Tibial nerve (tissue), 4 donors: ENCODE measurements around the gene SEMA5B.

Experiments used
- EP300 ChIP-seq, 2 donors: sonication (generic); formaldehyde crosslinking; IDR thresholded peaks; one replicate each; pipeline ENCODE4 v1.6.1; 2017; ENCODE audit warnings: antibody characterized with exemption in 2 of 2, mild to moderate bottlenecking in 1 of 2
- TF ChIP-seq, protein P1 (sequence below), 5 experiments: fragments of 200-600 bp in 3 of 5; fragments of 450-650 bp in 2 of 5; sonication (generic) in 3 of 5; IDR thresholded peaks; one replicate each; pipeline ENCODE4 v1.5.1; 2016 to 2019; ENCODE audit warnings: antibody characterized with exemption in 5 of 5, mild to moderate bottlenecking in 3 of 5, moderate library complexity in 2 of 5

DNA sequence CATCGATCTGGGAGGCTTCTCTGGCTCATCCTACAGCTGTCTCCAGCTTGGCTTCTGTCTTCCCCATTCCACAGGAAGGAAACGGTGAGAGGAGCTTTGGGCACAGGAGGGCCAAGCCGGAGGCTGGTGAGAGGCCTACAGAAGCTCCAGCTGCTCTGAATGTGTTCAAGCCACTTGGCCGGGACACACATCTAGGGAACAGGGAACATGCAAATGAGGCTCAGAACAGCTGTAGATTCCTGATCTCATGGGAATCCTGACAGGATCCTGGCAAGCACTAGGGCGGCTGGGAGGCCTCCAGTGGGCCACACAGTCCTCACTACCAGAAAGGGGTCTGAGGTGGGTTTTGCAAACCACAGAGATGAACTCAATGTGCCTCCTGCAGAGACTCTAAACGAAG lies 13.7 kb downstream of the SEMA5B start:
- TF ChIP-seq, protein P1, sequence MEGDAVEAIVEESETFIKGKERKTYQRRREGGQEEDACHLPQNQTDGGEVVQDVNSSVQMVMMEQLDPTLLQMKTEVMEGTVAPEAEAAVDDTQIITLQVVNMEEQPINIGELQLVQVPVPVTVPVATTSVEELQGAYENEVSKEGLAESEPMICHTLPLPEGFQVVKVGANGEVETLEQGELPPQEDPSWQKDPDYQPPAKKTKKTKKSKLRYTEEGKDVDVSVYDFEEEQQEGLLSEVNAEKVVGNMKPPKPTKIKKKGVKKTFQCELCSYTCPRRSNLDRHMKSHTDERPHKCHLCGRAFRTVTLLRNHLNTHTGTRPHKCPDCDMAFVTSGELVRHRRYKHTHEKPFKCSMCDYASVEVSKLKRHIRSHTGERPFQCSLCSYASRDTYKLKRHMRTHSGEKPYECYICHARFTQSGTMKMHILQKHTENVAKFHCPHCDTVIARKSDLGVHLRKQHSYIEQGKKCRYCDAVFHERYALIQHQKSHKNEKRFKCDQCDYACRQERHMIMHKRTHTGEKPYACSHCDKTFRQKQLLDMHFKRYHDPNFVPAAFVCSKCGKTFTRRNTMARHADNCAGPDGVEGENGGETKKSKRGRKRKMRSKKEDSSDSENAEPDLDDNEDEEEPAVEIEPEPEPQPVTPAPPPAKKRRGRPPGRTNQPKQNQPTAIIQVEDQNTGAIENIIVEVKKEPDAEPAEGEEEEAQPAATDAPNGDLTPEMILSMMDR (IDR thresholded peaks at IDR 0.05), result no peak
- no peak for TF ChIP-seq EP300 (IDR thresholded peaks at IDR 0.05)
